IPS-15b (cell line): ENCODE results near the gene HMMR.
"Not testable (repeated sequence)": the region's sequence is repeated elsewhere in the genome, so short reads cannot be mapped to it uniquely, and the experiment has no call there.

Experiments
- H3K27me3 ChIP-seq: one replicate; pipeline ENCODE4 v1.6.1; 2013; ENCODE audit warnings: low read length; ENCODE audit not compliant: control insufficient read depth, insufficient read depth
- H3K36me3 ChIP-seq: one replicate; pipeline ENCODE4 v1.6.1; 2013; ENCODE audit warnings: low read length; ENCODE audit not compliant: control insufficient read depth, insufficient read depth
- H3K4me1 ChIP-seq: one replicate; pipeline ENCODE4 v1.6.1; 2013; ENCODE audit warnings: mild to moderate bottlenecking, low read length; ENCODE audit not compliant: control insufficient read depth, insufficient read depth
- H3K4me3 ChIP-seq: one replicate; pipeline ENCODE4 v1.5.1; 2013; ENCODE audit warnings: low read depth, low read length
- H3K9ac ChIP-seq: one replicate; pipeline ENCODE4 v1.6.1; 2013; ENCODE audit warnings: low read depth, mild to moderate bottlenecking, low read length
- H3K9me3 ChIP-seq: one replicate; pipeline ENCODE4 v1.6.1; 2013; ENCODE audit warnings: mild to moderate bottlenecking, low read length; ENCODE audit not compliant: control insufficient read depth, insufficient read depth

The HMMR gene

DNA sequence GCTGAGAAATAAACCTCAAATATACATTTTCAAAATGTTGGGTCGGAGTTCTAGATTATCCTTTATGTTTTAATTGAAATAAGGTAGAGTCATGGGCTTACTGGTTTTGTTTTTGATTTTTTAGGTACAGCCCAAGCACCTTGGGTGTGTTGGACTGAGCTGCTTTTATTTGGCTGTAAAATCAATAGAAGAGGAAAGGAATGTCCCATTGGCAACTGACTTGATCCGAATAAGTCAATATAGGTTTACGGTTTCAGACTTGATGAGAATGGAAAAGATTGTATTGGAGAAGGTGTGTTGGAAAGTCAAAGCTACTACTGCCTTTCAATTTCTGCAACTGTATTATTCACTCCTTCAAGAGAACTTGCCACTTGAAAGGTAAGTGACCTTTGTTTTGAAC, 19.5 kb upstream of the HMMR start:
- Histone ChIP-seq H3K4me3 (no peak overlapping the region), H3K4me1 (peaks cover 8% of the 10 kb centered on the region), H3K27me3 (no peaks in the 10 kb centered on the region), H3K9me3 (no peaks in the 10 kb centered on the region), H3K36me3 (peaks cover 25% of the 10 kb centered on the region), H3K9ac (no peak overlapping the region)

DNA sequence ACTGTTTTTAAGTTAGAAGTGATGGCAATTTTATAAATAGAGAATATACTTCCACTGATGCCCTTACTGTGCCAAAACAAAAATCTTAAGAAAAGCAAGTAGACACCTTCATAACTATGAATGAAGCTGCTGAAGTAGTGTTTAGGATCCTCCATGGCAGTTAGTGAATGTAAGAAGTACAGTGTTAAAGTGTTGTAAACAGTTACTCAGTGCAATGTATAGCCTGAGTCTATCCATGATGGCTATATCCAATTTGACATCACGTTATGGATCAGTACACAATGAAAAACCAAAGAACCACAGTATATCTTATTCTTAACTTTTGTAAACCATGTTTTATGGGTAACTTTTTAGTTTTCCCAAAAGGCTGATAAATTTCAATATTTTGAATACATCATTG, 15.9 kb upstream of the HMMR start:
- Histone ChIP-seq H3K36me3 (peaks cover 18% of the 10 kb centered on the region), H3K4me3 (no peak overlapping the region), H3K4me1 (no peaks in the 10 kb centered on the region)

DNA sequence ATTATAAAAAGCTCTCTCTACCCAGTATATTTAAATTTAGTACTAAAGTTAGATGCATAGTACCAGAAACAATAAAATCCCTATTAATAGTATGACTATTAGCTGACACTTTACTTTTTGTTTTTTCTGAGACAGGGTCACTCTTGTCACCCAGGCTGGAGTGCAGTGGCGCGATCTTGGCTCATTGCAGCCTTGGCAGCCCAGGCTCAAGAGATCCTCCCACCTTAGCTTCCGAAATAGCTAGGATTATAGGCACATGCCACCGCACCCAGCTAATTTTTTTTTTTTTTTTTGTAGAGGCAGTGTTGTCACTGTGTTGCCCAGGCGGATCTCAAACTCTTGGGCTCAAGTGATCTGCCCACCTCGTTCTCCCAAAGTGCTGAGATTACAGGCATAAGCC, 15.1 kb upstream of the HMMR start:
- H3K4me3 ChIP-seq, result no peak overlapping the region
- peaks cover 16% of the 10 kb centered on the region for H3K36me3 ChIP-seq
- H3K9me3 ChIP-seq, result no peaks in the 10 kb centered on the region
- no peak overlapping the region for H3K9ac ChIP-seq
- H3K27me3 ChIP-seq, result no peaks in the 10 kb centered on the region
- H3K4me1 ChIP-seq, result no peaks in the 10 kb centered on the region

More for the DNA sequence above, 15.9 kb upstream of the HMMR start:
- Histone ChIP-seq H3K9me3 (no peaks in the 10 kb centered on the region), H3K27me3 (no peaks in the 10 kb centered on the region), H3K9ac (no peak overlapping the region)

DNA sequence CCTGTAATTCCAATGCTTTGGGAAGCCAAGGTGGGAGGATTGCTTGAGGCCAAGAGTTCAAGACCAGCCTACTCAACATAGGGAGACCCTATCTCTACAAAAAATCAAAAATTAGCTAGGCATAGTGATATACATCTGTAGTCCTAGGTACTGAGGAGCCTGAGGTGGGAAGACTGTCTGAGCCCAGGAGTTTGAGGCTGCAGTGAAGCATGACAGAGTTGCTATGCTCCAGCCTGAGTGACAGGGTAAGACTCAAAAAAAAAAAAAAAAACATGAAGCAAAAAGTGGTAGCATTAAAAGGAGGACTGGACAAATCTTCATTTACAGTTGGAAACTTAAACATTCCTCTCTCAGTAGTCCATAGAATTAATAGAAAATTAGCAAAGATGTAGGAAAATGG, 13.2 kb upstream of the HMMR start:
- H3K36me3 ChIP-seq, result peaks cover 11% of the 10 kb centered on the region

DNA sequence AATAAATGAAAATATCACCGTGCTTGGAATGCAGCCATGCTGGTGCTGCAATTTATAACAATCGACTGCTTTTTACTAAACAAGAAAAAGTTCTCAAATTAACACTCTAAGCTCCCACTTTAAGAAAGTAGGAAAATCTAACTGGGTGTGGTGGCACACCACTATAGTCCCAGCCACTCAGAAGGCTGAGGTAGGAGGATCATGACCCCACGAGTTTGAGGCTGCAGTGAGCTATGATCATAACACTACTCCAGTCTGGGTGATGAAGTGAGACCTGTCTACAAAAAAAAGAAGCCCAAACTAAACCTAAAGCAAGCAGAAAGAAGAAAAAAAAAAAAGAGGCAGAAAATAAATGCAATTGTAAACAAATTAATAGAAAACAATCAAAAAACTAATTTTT, 12.6 kb upstream of the HMMR start:
- Histone ChIP-seq H3K27me3 (no peaks in the 10 kb centered on the region), H3K36me3 (peaks cover 11% of the 10 kb centered on the region), H3K4me1 (no peaks in the 10 kb centered on the region), H3K4me3 (no peak overlapping the region), H3K9ac (no peak overlapping the region), H3K9me3 (no peaks in the 10 kb centered on the region)

More for the DNA sequence above, 13.2 kb upstream of the HMMR start:
- Histone ChIP-seq H3K9ac (no peak overlapping the region), H3K4me3 (no peak overlapping the region), H3K27me3 (no peaks in the 10 kb centered on the region), H3K4me1 (no peaks in the 10 kb centered on the region), H3K9me3 (no peaks in the 10 kb centered on the region)

DNA sequence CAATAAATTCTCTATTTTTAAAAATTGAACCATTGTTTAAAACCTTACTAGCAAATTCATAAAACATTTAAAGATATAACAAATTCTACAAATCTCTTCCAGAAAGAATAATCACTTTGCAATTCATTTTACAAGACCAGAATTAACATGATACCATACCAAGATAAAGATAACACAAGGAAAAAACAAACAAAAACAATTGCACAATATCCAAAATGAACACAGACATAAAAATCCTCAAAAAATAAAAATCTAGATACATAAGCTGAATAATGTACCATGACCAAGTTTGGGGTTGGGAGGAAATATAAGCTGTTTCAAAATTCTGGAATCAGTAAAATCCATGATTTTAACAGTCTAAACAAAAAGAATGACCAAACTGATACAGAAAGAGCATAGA, 11.9 kb upstream of the HMMR start:
- Histone ChIP-seq H3K4me3 (no peak overlapping the region), H3K4me1 (no peaks in the 10 kb centered on the region), H3K9me3 (no peaks in the 10 kb centered on the region), H3K9ac (no peak overlapping the region), H3K36me3 (peaks cover 10% of the 10 kb centered on the region), H3K27me3 (no peaks in the 10 kb centered on the region)

DNA sequence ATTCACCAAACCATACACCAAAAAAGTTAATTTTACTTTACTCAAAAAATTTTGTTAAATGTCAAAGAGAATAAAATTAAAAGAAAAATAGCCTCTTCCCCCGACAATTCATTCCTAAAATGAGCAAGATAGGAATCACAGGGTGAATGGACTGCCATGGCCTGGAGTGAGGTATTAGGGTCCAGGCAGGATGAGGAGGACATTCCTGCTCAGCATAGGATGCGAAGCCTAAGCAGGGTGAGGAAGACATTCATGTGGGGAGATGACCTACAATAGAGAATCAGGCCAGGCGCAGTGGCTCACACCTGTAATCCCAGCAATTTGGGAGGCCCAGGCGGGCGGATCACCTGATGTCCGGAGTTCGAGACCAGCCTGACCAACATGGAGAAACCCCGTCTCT, 8.9 kb upstream of the HMMR start:
- no peak overlapping the region for H3K4me3 ChIP-seq
- no peaks in the 10 kb centered on the region for H3K27me3 ChIP-seq
- no peaks in the 10 kb centered on the region for H3K4me1 ChIP-seq
- no peak overlapping the region for H3K9ac ChIP-seq
- no peaks in the 10 kb centered on the region for H3K9me3 ChIP-seq
- H3K36me3 ChIP-seq, result no peaks in the 10 kb centered on the region

DNA sequence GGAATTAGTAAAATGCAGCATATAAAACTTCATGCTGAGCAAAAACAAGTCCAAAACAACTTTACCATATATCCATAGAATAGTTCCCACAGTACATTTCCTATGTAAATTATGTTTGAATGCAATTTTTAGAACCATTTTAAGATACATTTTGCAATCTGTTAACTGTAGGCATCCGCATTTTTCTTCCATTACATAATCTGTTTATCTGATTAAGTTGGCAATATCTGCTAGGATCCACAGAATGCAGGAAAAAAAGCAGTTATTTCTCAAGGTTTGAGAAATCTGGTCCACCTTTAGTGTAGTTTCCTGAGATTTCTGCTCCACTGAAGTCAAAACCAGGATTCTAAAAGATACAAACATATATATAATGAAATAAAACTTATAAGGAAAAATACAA, 6.7 kb upstream of the HMMR start:
- Histone ChIP-seq H3K4me1 (no peaks in the 10 kb centered on the region), H3K36me3 (no peaks in the 10 kb centered on the region), H3K9me3 (no peaks in the 10 kb centered on the region), H3K9ac (no peak overlapping the region), H3K27me3 (no peaks in the 10 kb centered on the region), H3K4me3 (no peak overlapping the region)

DNA sequence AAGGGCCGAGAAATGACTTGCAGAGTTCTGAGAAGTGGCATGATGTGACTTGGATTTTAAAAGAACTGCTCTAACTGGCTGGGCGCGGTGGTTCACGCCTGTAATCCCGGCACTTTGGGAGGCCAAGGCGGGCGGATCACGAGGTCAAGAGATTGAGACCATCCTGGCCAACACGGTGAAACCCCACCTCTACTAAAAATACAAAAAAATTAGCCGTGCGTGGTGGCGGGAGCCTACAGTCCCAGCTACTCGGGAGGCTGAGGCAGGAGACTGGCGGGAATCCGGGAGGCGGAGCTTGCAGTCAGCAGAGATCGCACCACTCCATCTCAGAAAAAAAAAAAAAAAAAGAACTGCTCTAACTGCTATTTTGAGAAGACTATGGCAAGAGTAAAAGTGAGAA, 5.0 kb upstream of the HMMR start:
- H3K4me3 ChIP-seq, H3K4me1 ChIP-seq, H3K36me3 ChIP-seq, H3K9me3 ChIP-seq, H3K27me3 ChIP-seq, H3K9ac ChIP-seq: not testable (repeated sequence)

DNA sequence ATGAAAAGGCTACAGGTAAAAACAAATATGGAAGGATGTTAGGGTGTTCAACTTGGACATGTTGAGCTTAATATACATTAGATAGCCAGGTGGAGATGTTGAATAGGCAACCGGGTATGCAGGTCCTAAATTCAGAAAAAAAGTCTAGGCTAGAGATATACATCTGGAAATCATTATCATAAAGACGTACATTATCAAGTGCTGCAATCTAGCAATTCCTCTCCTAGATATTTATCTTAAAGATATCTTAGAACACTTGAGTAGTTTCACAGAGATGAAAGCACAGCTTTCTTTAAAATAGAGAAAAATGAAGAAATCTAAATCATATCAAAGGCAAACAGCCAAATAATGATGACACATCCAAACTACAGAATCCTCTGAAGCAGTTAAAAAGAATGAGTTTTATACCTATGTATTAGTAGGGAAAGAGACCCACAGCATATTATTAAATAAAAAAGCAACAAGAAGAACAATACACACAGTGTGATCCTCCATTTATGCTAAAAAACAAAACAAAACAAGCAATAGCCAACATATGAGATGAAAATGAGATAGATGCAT, 4.3 kb upstream of the HMMR start:
- Histone ChIP-seq H3K4me3 (no peak overlapping the region), H3K36me3 (no peaks in the 10 kb centered on the region), H3K4me1 (no peaks in the 10 kb centered on the region), H3K9ac (no peak overlapping the region), H3K9me3 (no peaks in the 10 kb centered on the region), H3K27me3 (no peaks in the 10 kb centered on the region)

DNA sequence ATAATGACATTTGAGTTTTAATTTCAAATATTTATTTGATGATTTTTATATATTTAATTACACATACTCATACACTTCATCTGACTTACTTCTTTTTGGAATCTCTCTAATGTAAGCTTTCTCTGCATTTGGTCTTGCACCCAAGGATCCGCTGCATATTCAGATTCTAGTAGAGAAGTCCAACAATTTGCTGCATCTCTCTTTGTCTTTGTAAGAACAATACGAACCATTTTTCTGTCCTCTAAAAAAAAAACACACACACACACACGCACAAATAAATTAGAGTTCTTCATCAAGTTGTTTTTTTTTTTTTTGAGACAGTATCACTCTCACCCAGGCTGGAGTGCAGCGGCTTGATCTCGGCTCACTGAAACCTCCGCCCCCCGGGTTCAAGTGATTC, 3.6 kb upstream of the HMMR start:
- Histone ChIP-seq H3K27me3 (no peaks in the 10 kb centered on the region), H3K9ac (no peak overlapping the region), H3K36me3 (no peaks in the 10 kb centered on the region), H3K4me3 (no peak overlapping the region), H3K4me1 (no peaks in the 10 kb centered on the region), H3K9me3 (no peaks in the 10 kb centered on the region)

DNA sequence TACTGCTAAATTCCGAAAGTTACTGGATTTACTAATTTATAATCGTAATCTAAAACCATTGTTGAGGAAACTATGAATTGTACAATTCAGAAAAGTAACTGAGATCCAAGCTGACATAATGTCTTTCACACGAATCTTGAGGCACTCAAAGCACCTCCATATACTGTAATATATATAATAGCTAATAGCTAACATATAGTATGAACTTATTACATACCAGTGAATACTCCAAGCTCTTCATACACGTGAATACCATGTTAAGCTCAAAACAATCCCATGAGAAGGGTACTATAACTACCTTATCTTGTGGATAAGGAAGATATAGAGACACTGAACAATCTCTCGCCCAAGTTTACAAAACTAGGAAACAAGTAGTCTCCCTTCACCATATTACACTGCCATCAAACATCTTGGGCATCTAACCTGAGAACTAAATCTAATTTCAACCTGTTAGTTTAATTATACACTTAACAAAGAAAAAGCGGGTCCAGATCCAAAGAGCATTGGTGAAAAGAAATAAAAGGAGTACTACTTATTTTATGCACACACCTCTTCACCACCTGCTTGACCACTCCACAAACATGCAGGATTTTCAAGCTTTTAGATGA, 1.6 kb upstream of the HMMR start:
- H3K27me3 ChIP-seq, result no peaks in the 10 kb centered on the region
- no peaks in the 10 kb centered on the region for H3K36me3 ChIP-seq
- H3K4me3 ChIP-seq, result peak overlapping the region; percentile 96
- peak overlapping the region; percentile 95 for H3K9ac ChIP-seq
- H3K9me3 ChIP-seq, result no peaks in the 10 kb centered on the region
- no peaks in the 10 kb centered on the region for H3K4me1 ChIP-seq
